IPS-15b (cell line): ENCODE results near the gene DCUN1D3.
"Not testable (repeated sequence)": the region's sequence is repeated elsewhere in the genome, so short reads cannot be mapped to it uniquely, and the experiment has no call there.

ENCODE experiments used
- H3K27me3 ChIP-seq: one replicate; pipeline ENCODE4 v1.6.1; 2013; ENCODE audit warnings: low read length; ENCODE audit not compliant: control insufficient read depth, insufficient read depth
- H3K36me3 ChIP-seq: one replicate; pipeline ENCODE4 v1.6.1; 2013; ENCODE audit warnings: low read length; ENCODE audit not compliant: control insufficient read depth, insufficient read depth
- H3K4me1 ChIP-seq: one replicate; pipeline ENCODE4 v1.6.1; 2013; ENCODE audit warnings: mild to moderate bottlenecking, low read length; ENCODE audit not compliant: control insufficient read depth, insufficient read depth
- H3K4me3 ChIP-seq: one replicate; pipeline ENCODE4 v1.5.1; 2013; ENCODE audit warnings: low read depth, low read length
- H3K9ac ChIP-seq: one replicate; pipeline ENCODE4 v1.6.1; 2013; ENCODE audit warnings: low read depth, mild to moderate bottlenecking, low read length
- H3K9me3 ChIP-seq: one replicate; pipeline ENCODE4 v1.6.1; 2013; ENCODE audit warnings: mild to moderate bottlenecking, low read length; ENCODE audit not compliant: control insufficient read depth, insufficient read depth

Gene DCUN1D3

GRCh38 chr16:20806168-20807050 lies 93.7 kb downstream of the DCUN1D3 start, which contains the start of the genes ERI2 and REXO5:
Gene ERI2, minus strand, starts transcription at chr16:20806472. Its CDS starts 42 bp downstream, at chr16:20806430.
Gene REXO5, plus strand, starts transcription at chr16:20806527. Its CDS starts 427 bp downstream, at chr16:20806954.
- H3K9ac ChIP-seq = peak within 1 kb of the TSS; percentile 94
- H3K4me3 ChIP-seq = peak within 1 kb of the TSS; percentile 94
- no peaks in the 10 kb centered on the region for H3K4me1 ChIP-seq
- H3K9me3 ChIP-seq = no peaks in the 10 kb centered on the region
- H3K36me3 ChIP-seq = no peaks in the 10 kb centered on the region
- no peaks in the 10 kb centered on the region for H3K27me3 ChIP-seq

- not testable (repeated sequence) for H3K4me1 ChIP-seq, H3K9me3 ChIP-seq, H3K27me3 ChIP-seq, H3K36me3 ChIP-seq
- peak overlapping the region; percentile 94 for H3K4me3 ChIP-seq
- peak overlapping the region; percentile 94 for H3K9ac ChIP-seq
Measured at GRCh38 chr16:20805684-20806167, 94.4 kb downstream of the DCUN1D3 start.
